Erythroblast (primary cell): Measurements from ENCODE around the gene GPR150.

Experiments used
- GATA1 ChIP-seq: IDR thresholded peaks from 2 replicates; pipeline ENCODE4 v1.6.1; 2011; ENCODE audit warnings: low read depth, mild to moderate bottlenecking, control low read depth, low read length, moderate library complexity
- POLR2A ChIP-seq: IDR thresholded peaks from 2 replicates; pipeline ENCODE4 v1.6.1; 2011; ENCODE audit warnings: mild to moderate bottlenecking, low read length

- TF ChIP-seq POLR2A = no peak
- no peak for TF ChIP-seq GATA1
These were observed 11.5 kb downstream of the GPR150 start for GRCh38 chr5:95631255-95631958.
